NCI-H146 treated with DMSO at 0.1 percent for 48 hours (cell line): Measurements from ENCODE around the gene SIK3.

Source experiments
- DNase-seq: peaks from one replicate; lab custom pipeline; 2025; ENCODE audit not compliant: unreplicated experiment; lab: John Stamatoyannopoulos, UW

SIK3 gene

GRCh38 chr11:117011541-117011898 is 86.7 kb downstream of the SIK3 start:
- no peak for DNase-seq

- no peak for DNase-seq
Observed at GRCh38 chr11:117010808-117011540, 87.3 kb downstream of the SIK3 start.

- no peak for DNase-seq
Observed at GRCh38 chr11:117009905-117010605, 88.2 kb downstream of the SIK3 start.

- no peak for DNase-seq
Observed at GRCh38 chr11:117005758-117006157, 92.5 kb downstream of the SIK3 start.

- no peak for DNase-seq
Observed at GRCh38 chr11:117002639-117003299, 95.5 kb downstream of the SIK3 start.

- no peak for DNase-seq
Observed at GRCh38 chr11:117000014-117000737, 98.1 kb downstream of the SIK3 start.

- DNase-seq = no peak
Observed at GRCh38 chr11:116997071-116997470, 101.2 kb downstream of the SIK3 start.

GRCh38 chr11:116994195-116994594 is 104.0 kb downstream of the SIK3 start:
- DNase-seq = no peak

GRCh38 chr11:116993599-116993998 is 104.6 kb downstream of the SIK3 start:
- no peak for DNase-seq

GRCh38 chr11:116991491-116991890 is 106.7 kb downstream of the SIK3 start:
- no peak for DNase-seq

GRCh38 chr11:116990811-116991210 is 107.4 kb downstream of the SIK3 start:
- no peak for DNase-seq

- DNase-seq = no peak
Observed at GRCh38 chr11:116990061-116990473, 108.2 kb downstream of the SIK3 start.

- DNase-seq = no peak
Observed at GRCh38 chr11:116989184-116989583, 109.0 kb downstream of the SIK3 start.

GRCh38 chr11:116986521-116987105 is 111.6 kb downstream of the SIK3 start:
- no peak for DNase-seq

GRCh38 chr11:116984589-116984988 is 113.6 kb downstream of the SIK3 start:
- no peak for DNase-seq

GRCh38 chr11:116984186-116984585 is 114.0 kb downstream of the SIK3 start:
- DNase-seq = no peak

GRCh38 chr11:116981266-116981885 is 116.9 kb downstream of the SIK3 start:
- DNase-seq = no peak

GRCh38 chr11:116980136-116980793 is 118.0 kb downstream of the SIK3 start:
- no peak for DNase-seq

GRCh38 chr11:116976941-116977570 is 121.2 kb downstream of the SIK3 start:
- DNase-seq = no peak

GRCh38 chr11:116975661-116976060 is 122.6 kb downstream of the SIK3 start:
- no peak for DNase-seq
